Progenitor cell of endocrine pancreas (in vitro differentiated cells): ENCODE data around the gene DEXI. TPM values are rescaled to one million over a fixed set of nuclear protein-coding genes. Genes with fewer than 3 reads are reported as not detected.
A peak's percentile ranks its signal among the peaks of the same experiment; 100 is the strongest.

Experiments
- DNase-seq: peaks from one replicate; pipeline ENCODE4 v3.0.0; 2021; ENCODE audit warnings: low spot score; ENCODE audit not compliant: unreplicated experiment
- H3K27ac Mint-ChIP-seq: 2 replicates; pipeline ENCODE4 v1.8.0; 2021; ENCODE audit warnings: mild to moderate bottlenecking, moderate library complexity, mixed read lengths
- H3K27me3 Mint-ChIP-seq: 2 replicates; pipeline ENCODE4 v1.8.0; 2021; ENCODE audit warnings: mixed read lengths
- H3K36me3 Mint-ChIP-seq: 2 replicates; pipeline ENCODE4 v1.8.0; 2022; ENCODE audit warnings: mixed read lengths; ENCODE audit not compliant: insufficient read depth
- H3K4me1 Mint-ChIP-seq: 2 replicates; pipeline ENCODE4 v1.8.0; 2021; ENCODE audit warnings: low read depth, mixed read lengths
- H3K4me3 Mint-ChIP-seq: 2 replicates; pipeline ENCODE4 v1.8.0; 2021; ENCODE audit warnings: low read depth, mild to moderate bottlenecking, moderate library complexity, mixed read lengths
- H3K9me3 Mint-ChIP-seq: 2 replicates; pipeline ENCODE4 v1.8.0; 2021; ENCODE audit warnings: low read depth, mixed read lengths
- CTCF ChIP-seq: fragments of 200-600 bp; sonication (generic); IDR thresholded peaks from one replicate; pipeline ENCODE4 v1.5.0; 2021; ENCODE audit warnings: antibody characterized with exemption, mild to moderate bottlenecking; ENCODE audit not compliant: unreplicated experiment
- total RNA-seq: library from RNA; stranded (reverse); gene quantifications from 2 replicates; pipeline ENCODE4 v1.2.1, GENCODE V29; 2021

The DEXI gene
- total RNA-seq, 1 donor from 2014 or later, result 31.2 TPM

- Mint-ChIP-seq H3K4me1 (peaks cover 11% of the 10 kb centered on the region), H3K36me3 (peaks cover 15% of the 10 kb centered on the region), H3K4me3 (no peak overlapping the region), H3K27ac (no peak overlapping the region), H3K9me3 (no peaks in the 10 kb centered on the region), H3K27me3 (no peaks in the 10 kb centered on the region)
- no peak for TF ChIP-seq CTCF
- no peak for DNase-seq
These were observed 45.3 kb upstream of the DEXI start for GRCh38 chr16:10987361-10988163.

GRCh38 chr16:10984509-10984908 lies 42.2 kb upstream of the DEXI start:
- Mint-ChIP-seq H3K27ac (peak overlapping the region; percentile 26), H3K4me3 (no peak overlapping the region), H3K9me3 (no peaks in the 10 kb centered on the region), H3K4me1 (no peaks in the 10 kb centered on the region), H3K36me3 (peaks cover 12% of the 10 kb centered on the region), H3K27me3 (no peaks in the 10 kb centered on the region)
- no peak for DNase-seq
- no peak for TF ChIP-seq CTCF

GRCh38 chr16:10983159-10983558 lies 40.9 kb upstream of the DEXI start:
- no peak overlapping the region for H3K27ac Mint-ChIP-seq
- peaks cover 15% of the 10 kb centered on the region for H3K36me3 Mint-ChIP-seq
- no peak for TF ChIP-seq CTCF
- H3K4me1 Mint-ChIP-seq, result peaks cover 1% of the 10 kb centered on the region
- no peak overlapping the region for H3K4me3 Mint-ChIP-seq
- H3K9me3 Mint-ChIP-seq, result no peaks in the 10 kb centered on the region
- DNase-seq, result no peak
- H3K27me3 Mint-ChIP-seq, result no peaks in the 10 kb centered on the region

- Mint-ChIP-seq H3K4me1 (peaks cover 1% of the 10 kb centered on the region), H3K9me3 (no peaks in the 10 kb centered on the region), H3K4me3 (no peak overlapping the region), H3K27ac (no peak overlapping the region), H3K36me3 (peaks cover 17% of the 10 kb centered on the region), H3K27me3 (no peaks in the 10 kb centered on the region)
- no peak for TF ChIP-seq CTCF
- DNase-seq, result no peak
These were observed 40.3 kb upstream of the DEXI start for GRCh38 chr16:10982465-10983150.

- no peaks in the 10 kb centered on the region for H3K9me3 Mint-ChIP-seq
- H3K27ac Mint-ChIP-seq, result no peak overlapping the region
- peaks cover 2% of the 10 kb centered on the region for H3K4me1 Mint-ChIP-seq
- no peak overlapping the region for H3K4me3 Mint-ChIP-seq
- TF ChIP-seq CTCF, result peak; percentile 17
- no peaks in the 10 kb centered on the region for H3K27me3 Mint-ChIP-seq
- no peak for DNase-seq
- H3K36me3 Mint-ChIP-seq, result peaks cover 16% of the 10 kb centered on the region
These were observed 39.5 kb upstream of the DEXI start for GRCh38 chr16:10981697-10982216.
